Measurements from ENCODE around the gene MT3.

The MT3 gene

DNA sequence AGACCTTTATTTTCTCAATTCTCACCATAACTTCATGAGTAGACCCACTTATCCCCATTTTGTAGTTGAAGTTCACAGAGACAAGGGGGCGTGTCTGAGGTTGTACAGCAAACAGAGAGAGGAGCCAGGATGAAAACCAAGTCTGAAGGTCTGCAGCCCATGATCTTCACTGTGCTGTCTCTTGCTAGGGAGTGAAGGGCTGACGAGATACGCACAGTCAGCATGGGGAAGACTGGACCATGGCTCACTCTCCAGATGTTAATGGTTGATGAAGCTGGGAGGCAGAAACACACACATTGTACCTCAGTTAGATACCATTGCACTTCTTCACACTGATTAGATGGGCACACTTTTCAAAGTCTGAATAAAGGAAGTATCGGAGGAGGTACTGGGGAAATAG lies 30.2 kb upstream of the MT3 start:
- Histone ChIP-seq H3K36me3 (replicated peaks) (no peaks in the 10 kb centered on the region), H3K4me3 (ENCODE audit: low read depth, low read length) (no peak overlapping the region), H3K27me3 (replicated peaks) (peaks cover 3% of the 10 kb centered on the region), H3K27ac (no peak overlapping the region)
- no peak for DNase-seq
- TF ChIP-seq, protein P1, sequence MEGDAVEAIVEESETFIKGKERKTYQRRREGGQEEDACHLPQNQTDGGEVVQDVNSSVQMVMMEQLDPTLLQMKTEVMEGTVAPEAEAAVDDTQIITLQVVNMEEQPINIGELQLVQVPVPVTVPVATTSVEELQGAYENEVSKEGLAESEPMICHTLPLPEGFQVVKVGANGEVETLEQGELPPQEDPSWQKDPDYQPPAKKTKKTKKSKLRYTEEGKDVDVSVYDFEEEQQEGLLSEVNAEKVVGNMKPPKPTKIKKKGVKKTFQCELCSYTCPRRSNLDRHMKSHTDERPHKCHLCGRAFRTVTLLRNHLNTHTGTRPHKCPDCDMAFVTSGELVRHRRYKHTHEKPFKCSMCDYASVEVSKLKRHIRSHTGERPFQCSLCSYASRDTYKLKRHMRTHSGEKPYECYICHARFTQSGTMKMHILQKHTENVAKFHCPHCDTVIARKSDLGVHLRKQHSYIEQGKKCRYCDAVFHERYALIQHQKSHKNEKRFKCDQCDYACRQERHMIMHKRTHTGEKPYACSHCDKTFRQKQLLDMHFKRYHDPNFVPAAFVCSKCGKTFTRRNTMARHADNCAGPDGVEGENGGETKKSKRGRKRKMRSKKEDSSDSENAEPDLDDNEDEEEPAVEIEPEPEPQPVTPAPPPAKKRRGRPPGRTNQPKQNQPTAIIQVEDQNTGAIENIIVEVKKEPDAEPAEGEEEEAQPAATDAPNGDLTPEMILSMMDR (IDR thresholded peaks at IDR 0.05; ENCODE audit: low read depth, low read length, missing control alignments) = no peak
- in situ Hi-C loops (cut with HindIII; ENCODE audit: low pct_ligation_motif_present, low sequenced_read_pairs) = no loop called here

DNA sequence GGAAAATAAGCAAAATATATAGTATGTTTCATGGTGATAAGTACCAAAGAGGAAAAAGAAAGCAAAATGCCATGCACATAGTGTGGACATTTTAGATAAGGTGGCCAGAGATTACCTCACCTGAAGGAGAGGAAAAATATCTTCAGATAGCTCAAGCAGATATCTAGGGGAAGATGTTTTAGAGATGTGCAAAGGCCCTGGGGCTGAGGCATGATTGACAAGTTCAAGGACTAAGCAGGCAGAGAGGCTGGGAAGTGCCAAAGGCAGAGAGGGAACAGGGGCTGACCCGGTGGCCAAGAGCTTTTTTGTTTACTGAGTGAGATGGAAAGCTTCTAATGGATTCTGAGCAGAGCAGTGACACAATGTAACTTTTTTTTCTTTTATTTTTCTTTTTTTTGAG lies 28.9 kb upstream of the MT3 start:
- H3K36me3 ChIP-seq (replicated peaks) = no peaks in the 10 kb centered on the region
- in situ Hi-C loops (cut with HindIII; ENCODE audit: low pct_ligation_motif_present, low sequenced_read_pairs) = no loop called here
- no peaks in the 10 kb centered on the region for H3K27me3 ChIP-seq (replicated peaks)
- TF ChIP-seq, protein P1 (IDR thresholded peaks at IDR 0.05; ENCODE audit: low read depth, low read length, missing control alignments) = no peak
- H3K4me3 ChIP-seq (ENCODE audit: low read depth, low read length) = no peak overlapping the region
- H3K27ac ChIP-seq = no peak overlapping the region
- no peak for DNase-seq

DNA sequence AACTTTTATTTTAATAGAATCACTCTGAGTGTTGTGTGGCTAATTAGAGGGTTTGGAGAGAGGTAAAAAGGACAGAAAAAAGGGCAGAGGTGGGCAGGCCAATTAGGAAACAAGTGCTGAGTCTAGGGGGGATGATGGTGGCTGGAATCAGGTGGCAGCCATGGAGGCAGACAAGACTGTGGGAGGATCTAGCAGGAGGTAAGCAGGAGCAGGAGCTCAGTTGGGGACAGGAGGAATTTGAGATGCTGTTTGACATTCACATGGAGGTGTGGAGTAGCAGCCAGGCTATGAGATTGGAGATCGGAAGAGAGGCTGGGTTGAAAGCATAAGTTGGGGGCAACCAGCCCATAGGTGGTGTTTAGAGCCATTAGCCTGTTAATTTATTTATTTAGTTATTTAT lies 28.2 kb upstream of the MT3 start:
- DNase-seq = no peak
- Histone ChIP-seq H3K27me3 (replicated peaks) (no peaks in the 10 kb centered on the region), H3K4me3 (ENCODE audit: low read depth, low read length) (no peak overlapping the region), H3K27ac (no peak overlapping the region), H3K36me3 (replicated peaks) (no peaks in the 10 kb centered on the region)
- TF ChIP-seq, protein P1 (IDR thresholded peaks at IDR 0.05; ENCODE audit: low read depth, low read length, missing control alignments) = no peak
- in situ Hi-C loops (cut with HindIII; ENCODE audit: low pct_ligation_motif_present, low sequenced_read_pairs) = no loop called here

DNA sequence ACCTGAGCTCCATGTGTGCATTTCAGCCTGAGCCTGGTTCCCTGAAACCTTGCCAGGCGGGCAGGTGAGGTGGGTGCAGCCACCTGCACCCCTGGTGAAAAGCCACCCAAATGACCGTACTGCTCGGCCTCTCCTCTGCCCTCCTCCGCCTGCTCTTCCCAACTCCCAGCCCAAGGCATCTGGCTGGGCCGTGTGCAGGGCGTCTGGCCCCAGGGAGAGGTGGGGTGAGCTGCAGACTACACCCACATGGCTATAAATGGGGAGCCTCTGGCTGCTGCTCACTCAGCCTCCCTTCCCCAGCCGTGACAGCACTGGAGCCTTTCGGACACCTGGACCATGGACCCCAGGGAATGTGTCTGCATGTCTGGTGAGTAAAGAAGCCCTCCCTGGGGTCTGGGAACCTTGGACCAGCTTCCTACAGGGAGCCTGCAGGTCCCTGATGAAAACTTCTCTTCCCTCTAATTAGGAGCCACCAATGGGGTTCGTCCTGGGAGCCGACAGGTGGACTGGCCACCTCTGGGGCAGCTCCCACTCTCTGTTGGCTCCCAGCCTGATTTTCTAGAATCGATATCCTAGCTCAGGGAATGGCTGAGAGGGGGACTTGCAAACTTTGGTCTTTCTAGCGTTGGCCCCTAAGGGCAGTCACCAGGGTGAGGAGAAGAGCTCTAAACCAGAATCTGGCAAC lies 24.4 kb upstream of the MT3 start, which contains the start of gene MT4:
Gene MT4 (plus strand): TSS at position 281 of the 685 bp plus-strand sequence. CDS start 56 bp downstream, at position 337.
- DNase-seq = no peak
- H3K36me3 ChIP-seq (replicated peaks) = no peaks in the 10 kb centered on the region
- H3K27me3 ChIP-seq (replicated peaks) = peaks cover 5% of the 10 kb centered on the region
- no peak within 1 kb of the TSS for H3K27ac ChIP-seq
- in situ Hi-C loops (cut with HindIII; ENCODE audit: low pct_ligation_motif_present, low sequenced_read_pairs) = no loop called here
- TF ChIP-seq, protein P1 (IDR thresholded peaks at IDR 0.05; ENCODE audit: low read depth, low read length, missing control alignments) = no peak
- no peak within 1 kb of the TSS for H3K4me3 ChIP-seq (ENCODE audit: low read depth, low read length)

DNA sequence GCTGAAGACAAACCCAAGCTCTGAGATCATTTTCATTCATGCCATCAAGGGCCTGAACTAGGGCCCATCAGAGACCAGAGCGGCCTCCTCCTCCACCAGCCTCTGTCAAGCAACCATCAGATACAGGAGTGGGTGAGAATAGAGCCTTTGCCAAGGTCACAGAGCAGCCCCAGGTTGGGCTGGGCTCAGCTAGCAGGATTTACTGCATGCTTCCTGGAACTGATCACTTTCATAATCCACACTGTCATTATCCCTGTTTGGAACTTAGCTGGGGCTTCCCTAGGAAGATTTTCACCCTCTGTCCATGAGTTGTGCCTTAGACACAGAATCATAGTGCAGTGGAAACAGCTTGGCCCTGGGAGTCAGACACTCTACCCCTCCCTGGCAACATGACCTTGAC lies 19.4 kb upstream of the MT3 start:
- Histone ChIP-seq H3K27ac (no peak overlapping the region), H3K36me3 (replicated peaks) (no peaks in the 10 kb centered on the region), H3K27me3 (replicated peaks) (peaks cover 5% of the 10 kb centered on the region), H3K4me3 (ENCODE audit: low read depth, low read length) (no peak overlapping the region)
- in situ Hi-C loops (cut with HindIII; ENCODE audit: low pct_ligation_motif_present, low sequenced_read_pairs) = no loop called here
- TF ChIP-seq, protein P1 (IDR thresholded peaks at IDR 0.05; ENCODE audit: low read depth, low read length, missing control alignments) = no peak
- DNase-seq = no peak

DNA sequence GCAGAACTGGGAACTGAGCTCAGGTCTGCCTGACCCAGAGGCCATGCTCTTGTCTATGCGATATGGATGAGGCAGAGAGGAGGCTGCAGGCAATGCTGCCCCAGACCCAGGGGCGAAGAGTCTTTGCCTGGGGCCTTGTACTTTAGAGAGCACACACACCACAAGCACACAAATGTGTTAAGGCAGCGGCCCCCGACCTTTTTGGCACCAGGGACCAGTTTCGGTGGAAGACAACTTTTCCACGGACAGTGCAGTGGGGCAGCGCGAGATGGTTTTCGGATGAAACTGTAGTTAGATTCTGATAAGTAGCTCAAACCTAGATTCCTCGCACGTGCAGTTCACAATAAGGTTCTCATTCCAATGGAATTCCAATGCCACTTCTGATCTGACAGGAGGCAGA lies 17.8 kb upstream of the MT3 start:
- H3K27ac ChIP-seq = no peak overlapping the region
- DNase-seq = no peak
- in situ Hi-C loops (cut with HindIII; ENCODE audit: low pct_ligation_motif_present, low sequenced_read_pairs) = no loop called here
- no peak overlapping the region for H3K4me3 ChIP-seq (ENCODE audit: low read depth, low read length)
- TF ChIP-seq, protein P1 (IDR thresholded peaks at IDR 0.05; ENCODE audit: low read depth, low read length, missing control alignments) = no peak
- no peaks in the 10 kb centered on the region for H3K36me3 ChIP-seq (replicated peaks)
- H3K27me3 ChIP-seq (replicated peaks) = peaks cover 5% of the 10 kb centered on the region
